ENCODE data around the gene CSE1L. TPM values are rescaled to one million over a fixed set of nuclear protein-coding genes. Genes with fewer than 3 reads are reported as not detected.

The CSE1L gene
- total RNA-seq, 1 experiment from 2014 or later: 193 TPM

DNA sequence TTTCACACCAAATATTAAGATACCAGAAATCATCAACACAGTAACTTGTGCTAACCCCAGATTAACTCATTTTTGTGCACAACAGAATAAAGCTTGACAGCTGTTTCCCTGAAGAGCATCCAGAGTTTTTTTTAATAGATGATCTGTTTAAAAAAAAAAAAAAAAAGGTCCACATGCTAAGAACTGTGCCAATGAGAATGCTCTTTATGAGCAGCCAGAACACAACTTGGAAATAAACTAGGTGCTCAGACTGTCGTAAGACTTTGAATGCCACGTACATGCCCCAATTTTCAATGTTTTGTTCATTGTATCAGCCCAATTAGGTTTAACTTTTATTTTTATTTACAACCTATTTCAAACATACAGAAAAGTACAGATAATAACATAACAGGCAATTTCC lies 94.7 kb downstream of the CSE1L start:
- no peaks in the 10 kb centered on the region for H3K4me1 ChIP-seq (ENCODE audit: insufficient read depth, low read length, poor library complexity, severe bottlenecking)
- no peaks in the 10 kb centered on the region for H3K9me3 ChIP-seq (ENCODE audit: low read depth, low read length, poor library complexity, severe bottlenecking)
- intact Hi-C loops (cut with micrococcal nuclease; ENCODE audit: unreplicated experiment): no loop called here
- no TSS peak for BruUV-seq (replicated peaks)
- H3K4me3 ChIP-seq (ENCODE audit: low read depth, low read length, poor library complexity, severe bottlenecking): no peak overlapping the region
- POLR2A ChIA-PET (ENCODE audit: low non-redundant PET): no interaction called here
- DNase-seq (ENCODE audit: low spot score): no peak
- TF ChIP-seq CTCF (conservative IDR thresholded peaks at IDR 0.05; ENCODE audit: low read depth, low read length) (no peak), EZH2 (IDR thresholded peaks at IDR 0.05; ENCODE audit: borderline replicate concordance, low read depth, low read length, poor library complexity, severe bottlenecking) (no peak)
- H3K27ac ChIP-seq (ENCODE audit: low read depth, low read length, poor library complexity, severe bottlenecking): no peak overlapping the region
- CTCF ChIA-PET: no interaction called here
- H3K36me3 ChIP-seq (ENCODE audit: insufficient read depth, low read length, poor library complexity, severe bottlenecking): peaks cover 14% of the 10 kb centered on the region
- no peaks in the 10 kb centered on the region for H3K27me3 ChIP-seq (replicated peaks; ENCODE audit: insufficient read depth, low read depth, low read length, poor library complexity)

Other genes with a start within 250 kb of the CSE1L start
- gene PREX1, start 218.3 kb upstream of the CSE1L start, total RNA-seq (2021): 145 and 174 TPM in 2 replicates
- 23.5 and 26.1 TPM in 2 replicates for gene ARFGEF2, start 124.6 kb upstream of the CSE1L start, total RNA-seq (2021)
- gene STAU1, start 142.0 kb downstream of the CSE1L start, total RNA-seq (2021): 96.2 and 104 TPM in 2 replicates
- 62.4 and 62.9 TPM in 2 replicates for gene DDX27, start 173.1 kb downstream of the CSE1L start, total RNA-seq (2021)
- 15.4 and 19.0 TPM in 2 replicates for gene ZNFX1, start 231.7 kb downstream of the CSE1L start, total RNA-seq (2021)